ENCODE data around the gene INAVA. TPM values are rescaled to one million over a fixed set of nuclear protein-coding genes. Genes with fewer than 3 reads are reported as not detected.
A peak's percentile ranks its signal among the peaks of the same experiment; 100 is the strongest.

INAVA gene
- polyA plus RNA-seq, 2 of the 4 experiments (the other 2 are of a cell fraction), result 40.0 to 43.7 TPM

DNA sequence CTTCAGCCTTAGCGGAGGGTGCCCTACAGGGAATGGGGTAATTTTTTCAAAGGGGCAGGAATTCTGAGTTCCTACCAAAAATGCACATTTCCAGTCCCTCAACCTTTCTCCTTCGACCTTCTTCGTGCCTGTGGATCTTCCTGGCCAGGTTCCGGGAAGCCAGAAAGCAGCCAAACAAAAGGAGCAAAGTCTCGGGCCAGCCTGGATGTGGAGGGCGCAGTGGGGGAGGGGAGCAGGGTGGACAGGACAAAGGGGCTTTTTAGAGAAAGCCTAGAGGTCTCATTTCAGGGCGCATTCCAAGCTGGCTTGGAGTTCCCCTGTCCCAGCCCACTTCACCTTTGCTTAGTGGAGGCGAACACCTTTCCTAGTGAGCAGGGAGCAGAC, 2.9 kb upstream of the INAVA start:
- no peak; a peak in 1 of 6 replicates for ATAC-seq
- FAIRE-seq, result no peak
- Histone ChIP-seq H3K4me2 (peak overlapping the region; percentile 94), H3K27ac (peak overlapping the region; percentile 100), H3K4me1 (peaks cover 54% of the 10 kb centered on the region), H3K4me3 (peak overlapping the region; percentile 68), H3K9me3 (no peaks in the 10 kb centered on the region)
- CTCF ChIA-PET, result interaction anchor here (0.6 to 5.8 kb wide), 29 partner anchors 8 to 264 kb away, joined by 3 to 57 read pairs (median 5); no protein-coding TSS in a partner anchor
- DNase-seq (ENCODE audit: low read depth in 1 of 2, low spot score in 1 of 2), result peak in 1 of 2 experiments; percentile 52
- 1% methylated on average over 8 of the region's 8 CpGs for WGBS (ENCODE audit: missing lambda C conversion rate)
- no peak for TF ChIP-seq FOSB (CRISPR knock-in tag; IDR thresholded peaks at IDR 0.05)
- TF ChIP-seq, protein P1, sequence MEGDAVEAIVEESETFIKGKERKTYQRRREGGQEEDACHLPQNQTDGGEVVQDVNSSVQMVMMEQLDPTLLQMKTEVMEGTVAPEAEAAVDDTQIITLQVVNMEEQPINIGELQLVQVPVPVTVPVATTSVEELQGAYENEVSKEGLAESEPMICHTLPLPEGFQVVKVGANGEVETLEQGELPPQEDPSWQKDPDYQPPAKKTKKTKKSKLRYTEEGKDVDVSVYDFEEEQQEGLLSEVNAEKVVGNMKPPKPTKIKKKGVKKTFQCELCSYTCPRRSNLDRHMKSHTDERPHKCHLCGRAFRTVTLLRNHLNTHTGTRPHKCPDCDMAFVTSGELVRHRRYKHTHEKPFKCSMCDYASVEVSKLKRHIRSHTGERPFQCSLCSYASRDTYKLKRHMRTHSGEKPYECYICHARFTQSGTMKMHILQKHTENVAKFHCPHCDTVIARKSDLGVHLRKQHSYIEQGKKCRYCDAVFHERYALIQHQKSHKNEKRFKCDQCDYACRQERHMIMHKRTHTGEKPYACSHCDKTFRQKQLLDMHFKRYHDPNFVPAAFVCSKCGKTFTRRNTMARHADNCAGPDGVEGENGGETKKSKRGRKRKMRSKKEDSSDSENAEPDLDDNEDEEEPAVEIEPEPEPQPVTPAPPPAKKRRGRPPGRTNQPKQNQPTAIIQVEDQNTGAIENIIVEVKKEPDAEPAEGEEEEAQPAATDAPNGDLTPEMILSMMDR (IDR thresholded peaks at IDR 0.05), result no peak
- TF ChIP-seq ZFP36 (IDR thresholded peaks at IDR 0.05; ENCODE audit: borderline replicate concordance, partially characterized antibody), result no peak
- TF ChIP-seq HOXB5 (CRISPR knock-in tag; IDR thresholded peaks at IDR 0.05), result no peak
- TF ChIP-seq HOXA7 (CRISPR knock-in tag; IDR thresholded peaks at IDR 0.05), result no peak
- no peak for TF ChIP-seq RARB (CRISPR knock-in tag; IDR thresholded peaks at IDR 0.05)
- POLR2A ChIA-PET, result interaction anchor here (0.6 to 1.7 kb wide), 4 partner anchors 13 to 905 kb away, joined by 3 to 6 read pairs (median 4); no protein-coding TSS in a partner anchor

DNA sequence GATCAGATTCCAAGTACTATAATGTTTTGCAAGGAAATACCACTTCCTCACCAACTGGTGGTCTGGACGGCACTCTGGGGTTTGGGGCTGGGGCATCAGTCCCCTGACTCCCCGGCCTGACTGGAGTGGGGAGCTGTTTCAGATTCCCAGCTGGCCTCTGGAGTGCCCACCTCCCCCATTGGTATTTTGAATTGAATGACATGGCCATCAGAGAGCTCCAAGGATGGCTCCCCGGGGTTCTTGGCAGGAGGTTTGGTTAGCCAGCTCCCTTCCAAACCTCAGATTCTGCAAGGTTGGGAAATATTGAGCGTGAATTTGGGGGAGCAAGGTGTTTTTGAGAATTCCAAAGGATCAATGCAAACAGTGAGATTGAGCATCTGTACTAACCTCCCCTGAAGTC, 2.2 kb upstream of the INAVA start:
- FAIRE-seq (no peak), DNase-seq (ENCODE audit: low read depth in 1 of 2, low spot score in 1 of 2) (no peak), ATAC-seq (no peak)
- Histone ChIP-seq H3K4me1 (peaks cover 60% of the 10 kb centered on the region), H3K9me3 (no peaks in the 10 kb centered on the region), H3K4me3 (peak overlapping the region; percentile 68), H3K27ac (peak overlapping the region; percentile 100), H3K4me2 (peak overlapping the region; percentile 94)
- CTCF ChIA-PET, result interaction anchor here (0.6 to 5.8 kb wide), 9 partner anchors 11 to 221 kb away, joined by 3 to 57 read pairs (median 4); no protein-coding TSS in a partner anchor
- POLR2A ChIA-PET, result interaction anchor here (1.0 to 1.2 kb wide), 2 partner anchors 13 to 15 kb away, joined by 3 to 6 read pairs; no protein-coding TSS in a partner anchor
- WGBS (ENCODE audit: missing lambda C conversion rate), result 7% methylated on average over 3 of the region's 4 CpGs
- TF ChIP-seq JUN (IDR thresholded peaks at IDR 0.05) (0 out of 5 replicates have a peak, but pooled peaks of 1 of the 2 experiments have one; percentile 4), HOXB13 (CRISPR knock-in tag; IDR thresholded peaks at IDR 0.05; ENCODE audit: low read depth) (no peak)

DNA sequence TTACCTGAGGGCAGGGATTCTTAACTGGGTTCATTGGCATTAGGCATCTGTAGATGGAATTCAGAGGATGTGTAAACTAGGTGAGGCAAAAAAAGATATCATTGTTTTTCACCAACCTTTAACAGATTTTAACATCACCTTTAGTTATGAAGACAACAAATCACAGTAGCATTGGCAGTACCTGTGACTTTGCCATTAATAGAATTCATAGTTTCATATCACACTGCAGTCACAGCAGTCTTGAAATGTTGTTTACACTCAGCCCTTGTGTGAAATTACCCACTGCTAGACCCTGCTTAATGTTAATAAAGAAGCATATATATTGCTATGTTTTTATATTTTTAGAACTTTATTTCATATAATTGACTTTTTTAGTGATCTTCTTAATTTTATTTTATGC, 1.7 kb upstream of the INAVA start:
- Histone ChIP-seq H3K4me2 (peak overlapping the region; percentile 94), H3K9me3 (no peaks in the 10 kb centered on the region), H3K4me1 (peaks cover 60% of the 10 kb centered on the region), H3K4me3 (peak overlapping the region; percentile 68), H3K27ac (peak overlapping the region; percentile 100)
- FAIRE-seq (no peak), ATAC-seq (no peak), DNase-seq (ENCODE audit: low read depth in 1 of 2, low spot score in 1 of 2) (no peak)
- 0 out of 5 replicates have a peak, but pooled peaks of 1 of the 2 experiments have one; percentile 1 for TF ChIP-seq JUN (IDR thresholded peaks at IDR 0.05)
- TF ChIP-seq, protein P1 (IDR thresholded peaks at IDR 0.05), result no peak
- ChIA-PET CTCF (interaction anchor here (0.9 to 5.8 kb wide), 6 partner anchors 10 to 150 kb away, joined by 3 to 57 read pairs (median 4); no protein-coding TSS in a partner anchor), POLR2A (interaction anchor here (1.0 to 1.2 kb wide), 2 partner anchors 13 to 14 kb away, joined by 3 to 6 read pairs; no protein-coding TSS in a partner anchor)

DNA sequence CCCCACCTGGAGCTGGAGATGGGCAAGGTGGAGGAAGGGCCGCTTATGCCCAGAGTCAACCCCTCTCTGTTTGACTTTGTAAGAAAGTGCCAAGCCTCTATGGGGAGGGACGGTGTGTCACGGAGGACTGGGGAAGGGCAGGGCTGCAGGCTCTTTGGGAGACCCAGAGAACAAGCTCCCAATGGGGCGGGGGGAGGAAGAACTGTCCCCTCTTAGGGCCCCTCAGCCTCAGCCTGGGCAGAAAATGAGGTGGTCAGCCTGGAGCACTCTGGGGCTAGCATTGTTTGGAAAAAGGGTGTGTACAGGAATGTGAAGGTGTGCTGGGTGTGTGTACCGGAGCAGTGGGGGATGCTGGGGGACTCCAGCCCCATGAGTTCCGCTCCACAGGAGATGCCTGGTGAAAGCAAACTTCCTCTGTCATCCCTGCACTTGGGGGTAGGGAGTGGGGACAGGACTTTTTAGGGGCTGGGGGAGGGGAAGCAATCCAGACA, 1.2 kb upstream of the INAVA start:
- FAIRE-seq (no peak), DNase-seq (ENCODE audit: low read depth in 1 of 2, low spot score in 1 of 2) (peak; percentile 46 to 84), ATAC-seq (peak in 1 of 2 experiments; percentile 15; a peak in 3 of 6 replicates)
- POLR2A ChIA-PET, result interaction anchor here (1.2 kb wide), 1 partner anchor 14 kb away, joined by 6 read pairs; no protein-coding TSS in a partner anchor
- H3K27ac ChIP-seq, result peak overlapping the region; percentile 100
- 0% methylated on average over 6 of the region's 6 CpGs for WGBS (ENCODE audit: missing lambda C conversion rate)
- peak overlapping the region; percentile 94 for H3K4me2 ChIP-seq
- no peaks in the 10 kb centered on the region for H3K9me3 ChIP-seq
- peaks cover 60% of the 10 kb centered on the region for H3K4me1 ChIP-seq
- CTCF ChIA-PET, result interaction anchor here (0.9 to 5.8 kb wide), 6 partner anchors 10 to 271 kb away, joined by 3 to 57 read pairs (median 4); no protein-coding TSS in a partner anchor
- peak overlapping the region; percentile 68 for H3K4me3 ChIP-seq
- TF ChIP-seq MYC (IDR thresholded peaks at IDR 0.05; ENCODE audit: borderline replicate concordance, low read length) (no peak), MAZ (IDR thresholded peaks at IDR 0.05; ENCODE audit: borderline replicate concordance, low read depth, low read length) (no peak), RAD21 (conservative IDR thresholded peaks at IDR 0.05 in 1 of 2, IDR thresholded peaks at IDR 0.05 in 1 of 2) (no peak), TFCP2L1 (CRISPR knock-in tag; IDR thresholded peaks at IDR 0.05) (no peak), HOXB5 (CRISPR knock-in tag; IDR thresholded peaks at IDR 0.05) (no peak), ZC3H11A (IDR thresholded peaks at IDR 0.05) (no peak), JUN (IDR thresholded peaks at IDR 0.05) (peak; percentile 33 to 67; a peak in 3 of 5 replicates), HOXB13 (CRISPR knock-in tag; IDR thresholded peaks at IDR 0.05; ENCODE audit: low read depth) (no peak), FOSB (CRISPR knock-in tag; IDR thresholded peaks at IDR 0.05) (no peak), SMC3 (IDR thresholded peaks at IDR 0.05) (no peak)
- TF ChIP-seq, protein P2, sequence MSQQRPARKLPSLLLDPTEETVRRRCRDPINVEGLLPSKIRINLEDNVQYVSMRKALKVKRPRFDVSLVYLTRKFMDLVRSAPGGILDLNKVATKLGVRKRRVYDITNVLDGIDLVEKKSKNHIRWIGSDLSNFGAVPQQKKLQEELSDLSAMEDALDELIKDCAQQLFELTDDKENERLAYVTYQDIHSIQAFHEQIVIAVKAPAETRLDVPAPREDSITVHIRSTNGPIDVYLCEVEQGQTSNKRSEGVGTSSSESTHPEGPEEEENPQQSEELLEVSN (IDR thresholded peaks at IDR 0.05; ENCODE audit: borderline replicate concordance, low read depth), result no peak
- TF ChIP-seq, protein P3, sequence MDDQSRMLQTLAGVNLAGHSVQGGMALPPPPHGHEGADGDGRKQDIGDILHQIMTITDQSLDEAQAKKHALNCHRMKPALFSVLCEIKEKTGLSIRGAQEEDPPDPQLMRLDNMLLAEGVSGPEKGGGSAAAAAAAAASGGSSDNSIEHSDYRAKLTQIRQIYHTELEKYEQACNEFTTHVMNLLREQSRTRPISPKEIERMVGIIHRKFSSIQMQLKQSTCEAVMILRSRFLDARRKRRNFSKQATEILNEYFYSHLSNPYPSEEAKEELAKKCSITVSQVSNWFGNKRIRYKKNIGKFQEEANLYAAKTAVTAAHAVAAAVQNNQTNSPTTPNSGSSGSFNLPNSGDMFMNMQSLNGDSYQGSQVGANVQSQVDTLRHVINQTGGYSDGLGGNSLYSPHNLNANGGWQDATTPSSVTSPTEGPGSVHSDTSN (IDR thresholded peaks at IDR 0.05), result peak; percentile 29; the same call in 1 of the 2 replicates
- TF ChIP-seq, protein P1 (IDR thresholded peaks at IDR 0.05), result no peak
